ENCODE results near the gene CYTIP.

DNA sequence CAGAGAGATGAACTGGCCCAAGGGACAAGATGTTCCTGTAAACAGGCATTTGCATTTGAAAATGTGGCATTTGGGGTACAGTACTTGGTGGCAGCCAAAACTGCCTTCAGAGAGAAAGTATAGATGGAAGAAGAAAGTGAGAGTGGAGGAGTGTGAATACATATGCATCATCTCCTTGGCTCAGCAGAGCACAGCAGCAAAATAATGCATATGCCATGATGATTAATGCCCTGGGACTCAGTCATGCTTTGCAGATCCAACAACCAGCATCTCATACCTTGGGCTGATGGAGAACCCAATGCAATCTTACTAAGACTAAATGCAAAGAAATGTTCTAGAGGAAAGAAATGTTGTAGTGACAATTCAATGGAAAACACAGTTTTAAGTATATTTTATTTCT, 29.7 kb upstream of the CYTIP start:
- TF ChIP-seq POLR2AphosphoS5 (IDR thresholded peaks at IDR 0.05; ENCODE audit: low read depth, low read length) (no peak), POLR2A (IDR thresholded peaks at IDR 0.05; ENCODE audit: low read depth, low read length) (no peak)
